Peyer's patch (tissue), 4 donors: ENCODE data around the gene MAST4. TPM values are rescaled to one million over a fixed set of nuclear protein-coding genes. Genes with fewer than 3 reads are reported as not detected.

Experiments used
- DNase-seq, 3 donors: peaks; one replicate each; pipeline ENCODE4 v3.0.0-alpha.2; 2017 to 2019
- H3K27ac ChIP-seq, 4 donors: fragments of 200-600 bp; sonication (generic); one replicate each; pipeline ENCODE4 v1.5.1; 2016 to 2019
- H3K27me3 ChIP-seq, 2 donors: fragments of 200-600 bp; sonication (generic); one replicate each; pipeline ENCODE4 v1.5.1; 2019
- H3K36me3 ChIP-seq, 3 donors: fragments of 200-600 bp; sonication (generic); one replicate each; pipeline ENCODE4 v1.5.1; 2016 to 2019
- H3K4me1 ChIP-seq, 4 donors: fragments of 200-600 bp; sonication (generic); one replicate each; pipeline ENCODE4 v1.5.1; 2016 to 2019
- H3K4me3 ChIP-seq, 4 donors: fragments of 200-600 bp; sonication (generic); 1 replicate in 3 of 4; 2 replicates in 1 of 4; pipeline ENCODE4 v1.5.1; 2016 to 2019; ENCODE audit warnings: mild to moderate bottlenecking in 1 of 4
- H3K9me3 ChIP-seq, 4 donors: fragments of 200-600 bp; sonication (generic); one replicate each; pipeline ENCODE4 v1.5.1; 2016 to 2019; ENCODE audit warnings: mild to moderate bottlenecking in 1 of 4
- POLR2A ChIP-seq, 2 donors: fragments of 450-650 bp; IDR thresholded peaks; one replicate each; pipeline ENCODE4 v1.5.1; 2017; ENCODE audit warnings: antibody characterized with exemption in 2 of 2, mild to moderate bottlenecking in 2 of 2, moderate library complexity in 2 of 2
- total RNA-seq, 4 donors: library from RNA; depleted of rRNA; stranded (reverse); fragments of >200 nt; gene quantifications; one replicate each; pipeline ENCODE4 v1.1.0, GENCODE V29; 2016
- TF ChIP-seq, protein P1 (sequence below), 6 experiments: fragments of 450-650 bp in 4 of 6; fragments of 200-600 bp in 2 of 6; sonication (generic) in 1 of 6; IDR thresholded peaks; one replicate each; pipeline ENCODE4 v1.5.1; 2017 to 2019; ENCODE audit warnings: antibody characterized with exemption in 6 of 6, mild to moderate bottlenecking in 3 of 6, moderate library complexity in 1 of 6

The MAST4 gene
- total RNA-seq, 4 donors from 2014 or later, result 20.2 to 23.1 (median 21.4) TPM

- H3K27ac ChIP-seq, result no peak overlapping the region
- peaks cover 0 to 26% (median 0%) of the 10 kb centered on the region in 3 donors for H3K36me3 ChIP-seq
- no peaks in the 10 kb centered on the region for H3K27me3 ChIP-seq
- DNase-seq, result peak; percentile 52 to 79 (median 53)
- no peaks in the 10 kb centered on the region for H3K4me1 ChIP-seq
- H3K4me3 ChIP-seq, result no peak overlapping the region
- no peaks in the 10 kb centered on the region for H3K9me3 ChIP-seq
- no peak for TF ChIP-seq POLR2A (IDR thresholded peaks at IDR 0.05)
- TF ChIP-seq, protein P1, sequence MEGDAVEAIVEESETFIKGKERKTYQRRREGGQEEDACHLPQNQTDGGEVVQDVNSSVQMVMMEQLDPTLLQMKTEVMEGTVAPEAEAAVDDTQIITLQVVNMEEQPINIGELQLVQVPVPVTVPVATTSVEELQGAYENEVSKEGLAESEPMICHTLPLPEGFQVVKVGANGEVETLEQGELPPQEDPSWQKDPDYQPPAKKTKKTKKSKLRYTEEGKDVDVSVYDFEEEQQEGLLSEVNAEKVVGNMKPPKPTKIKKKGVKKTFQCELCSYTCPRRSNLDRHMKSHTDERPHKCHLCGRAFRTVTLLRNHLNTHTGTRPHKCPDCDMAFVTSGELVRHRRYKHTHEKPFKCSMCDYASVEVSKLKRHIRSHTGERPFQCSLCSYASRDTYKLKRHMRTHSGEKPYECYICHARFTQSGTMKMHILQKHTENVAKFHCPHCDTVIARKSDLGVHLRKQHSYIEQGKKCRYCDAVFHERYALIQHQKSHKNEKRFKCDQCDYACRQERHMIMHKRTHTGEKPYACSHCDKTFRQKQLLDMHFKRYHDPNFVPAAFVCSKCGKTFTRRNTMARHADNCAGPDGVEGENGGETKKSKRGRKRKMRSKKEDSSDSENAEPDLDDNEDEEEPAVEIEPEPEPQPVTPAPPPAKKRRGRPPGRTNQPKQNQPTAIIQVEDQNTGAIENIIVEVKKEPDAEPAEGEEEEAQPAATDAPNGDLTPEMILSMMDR (IDR thresholded peaks at IDR 0.05), result peak; percentile 75 to 87 (median 81)
Measured at GRCh38 chr5:67156976-67157583, 560.9 kb downstream of the MAST4 start.

DNA sequence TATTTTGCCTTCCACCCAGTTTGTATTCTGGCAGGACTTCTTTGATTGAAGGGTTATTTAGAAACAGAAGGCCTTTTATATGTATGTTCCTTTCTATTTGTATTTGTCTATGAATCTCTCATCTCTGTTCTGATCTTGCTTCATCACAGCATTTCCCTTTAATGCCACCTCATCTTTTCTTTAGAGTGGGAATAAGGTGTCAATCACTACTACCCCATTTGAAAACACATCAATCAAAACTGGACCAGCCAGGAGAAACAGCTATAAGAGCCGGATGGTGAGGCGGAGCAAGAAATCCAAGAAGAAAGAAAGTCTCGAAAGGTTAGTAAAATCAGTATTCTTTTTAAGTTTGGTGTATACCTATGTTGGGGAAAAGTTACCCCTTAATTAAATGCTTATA is 564.1 kb downstream of the MAST4 start:
- no peaks in the 10 kb centered on the region for H3K9me3 ChIP-seq
- H3K4me1 ChIP-seq, result peaks cover 0 to 3% (median under 1%) of the 10 kb centered on the region in 4 donors
- TF ChIP-seq, protein P1 (IDR thresholded peaks at IDR 0.05), result no peak
- TF ChIP-seq POLR2A (IDR thresholded peaks at IDR 0.05), result no peak
- DNase-seq, result no peak
- H3K27ac ChIP-seq, result no peak overlapping the region
- H3K4me3 ChIP-seq, result no peak overlapping the region
- H3K36me3 ChIP-seq, result peaks cover 0 to 34% (median 0%) of the 10 kb centered on the region in 3 donors
- H3K27me3 ChIP-seq, result no peaks in the 10 kb centered on the region

DNA sequence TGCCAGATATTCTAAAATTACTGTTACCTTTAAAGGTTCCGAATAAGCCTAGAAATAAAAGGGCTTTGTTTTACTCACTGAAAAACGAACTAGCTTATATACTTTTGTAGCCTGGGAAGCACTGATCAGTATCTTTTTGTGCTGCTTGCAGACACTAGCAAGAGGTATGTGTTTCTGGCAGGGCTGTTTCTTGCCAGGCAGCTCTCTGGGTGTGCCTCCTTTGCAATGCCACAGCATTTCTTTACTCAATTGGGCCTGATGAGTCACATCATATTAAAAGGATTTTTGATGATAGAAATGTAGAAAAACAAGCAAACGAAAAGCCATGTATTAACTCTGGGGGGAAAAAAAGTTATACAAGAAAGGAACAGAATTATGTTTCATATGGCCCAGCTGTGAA is 564.8 kb downstream of the MAST4 start:
- Histone ChIP-seq H3K4me3 (no peak overlapping the region), H3K36me3 (peaks cover 0 to 29% (median 0%) of the 10 kb centered on the region in 3 donors), H3K27me3 (no peaks in the 10 kb centered on the region), H3K4me1 (peaks cover 0 to 10% (median 6%) of the 10 kb centered on the region in 4 donors), H3K27ac (no peak overlapping the region), H3K9me3 (no peaks in the 10 kb centered on the region)
- no peak for TF ChIP-seq POLR2A (IDR thresholded peaks at IDR 0.05)
- TF ChIP-seq, protein P1 (IDR thresholded peaks at IDR 0.05), result no peak
- DNase-seq, result no peak

DNA sequence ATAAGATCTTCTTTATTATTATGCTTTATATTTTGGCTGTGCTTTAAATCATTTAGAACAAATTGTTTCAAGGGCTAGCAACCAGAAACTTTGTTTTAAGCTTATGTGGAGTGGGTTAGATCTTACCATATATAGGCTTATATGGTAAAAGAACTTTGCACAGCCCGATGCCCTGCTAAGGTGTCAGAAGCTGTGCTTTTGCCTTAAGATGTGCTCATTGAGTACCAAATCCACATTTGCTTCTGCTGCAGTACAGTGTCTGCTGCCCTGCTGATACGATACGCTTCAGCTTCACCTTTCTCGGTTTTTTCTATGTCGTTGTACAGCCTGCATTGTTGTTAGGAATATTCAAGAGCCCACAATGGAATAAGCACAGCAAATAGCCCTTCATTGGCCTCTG is 565.6 kb downstream of the MAST4 start:
- Histone ChIP-seq H3K36me3 (peaks cover 0 to 29% (median 0%) of the 10 kb centered on the region in 3 donors), H3K9me3 (no peaks in the 10 kb centered on the region), H3K4me1 (peaks cover 0 to 11% (median 8%) of the 10 kb centered on the region in 4 donors), H3K4me3 (no peak overlapping the region), H3K27me3 (no peaks in the 10 kb centered on the region), H3K27ac (no peak overlapping the region)
- TF ChIP-seq, protein P1 (IDR thresholded peaks at IDR 0.05), result no peak
- no peak for TF ChIP-seq POLR2A (IDR thresholded peaks at IDR 0.05)
- no peak for DNase-seq

- H3K4me3 ChIP-seq, result no peak overlapping the region
- H3K27ac ChIP-seq, result no peak overlapping the region
- peaks cover 0 to 29% (median 0%) of the 10 kb centered on the region in 3 donors for H3K36me3 ChIP-seq
- peaks cover 0 to 11% (median 8%) of the 10 kb centered on the region in 4 donors for H3K4me1 ChIP-seq
- H3K9me3 ChIP-seq, result no peaks in the 10 kb centered on the region
- no peaks in the 10 kb centered on the region for H3K27me3 ChIP-seq
- DNase-seq, result peak in 1 of 3 donors; percentile 50
- TF ChIP-seq POLR2A (IDR thresholded peaks at IDR 0.05), result no peak
- TF ChIP-seq, protein P1 (IDR thresholded peaks at IDR 0.05), result no peak
Measured at GRCh38 chr5:67163231-67163756, 567.1 kb downstream of the MAST4 start.
